ENCODE measurements around the gene ERI3. TPM values are rescaled to one million over a fixed set of nuclear protein-coding genes. Genes with fewer than 3 reads are reported as not detected.
A peak's percentile ranks its signal among the peaks of the same experiment; 100 is the strongest.

ERI3 gene
- total RNA-seq, 1 experiment from 2014 or later, result 74.7 TPM

DNA sequence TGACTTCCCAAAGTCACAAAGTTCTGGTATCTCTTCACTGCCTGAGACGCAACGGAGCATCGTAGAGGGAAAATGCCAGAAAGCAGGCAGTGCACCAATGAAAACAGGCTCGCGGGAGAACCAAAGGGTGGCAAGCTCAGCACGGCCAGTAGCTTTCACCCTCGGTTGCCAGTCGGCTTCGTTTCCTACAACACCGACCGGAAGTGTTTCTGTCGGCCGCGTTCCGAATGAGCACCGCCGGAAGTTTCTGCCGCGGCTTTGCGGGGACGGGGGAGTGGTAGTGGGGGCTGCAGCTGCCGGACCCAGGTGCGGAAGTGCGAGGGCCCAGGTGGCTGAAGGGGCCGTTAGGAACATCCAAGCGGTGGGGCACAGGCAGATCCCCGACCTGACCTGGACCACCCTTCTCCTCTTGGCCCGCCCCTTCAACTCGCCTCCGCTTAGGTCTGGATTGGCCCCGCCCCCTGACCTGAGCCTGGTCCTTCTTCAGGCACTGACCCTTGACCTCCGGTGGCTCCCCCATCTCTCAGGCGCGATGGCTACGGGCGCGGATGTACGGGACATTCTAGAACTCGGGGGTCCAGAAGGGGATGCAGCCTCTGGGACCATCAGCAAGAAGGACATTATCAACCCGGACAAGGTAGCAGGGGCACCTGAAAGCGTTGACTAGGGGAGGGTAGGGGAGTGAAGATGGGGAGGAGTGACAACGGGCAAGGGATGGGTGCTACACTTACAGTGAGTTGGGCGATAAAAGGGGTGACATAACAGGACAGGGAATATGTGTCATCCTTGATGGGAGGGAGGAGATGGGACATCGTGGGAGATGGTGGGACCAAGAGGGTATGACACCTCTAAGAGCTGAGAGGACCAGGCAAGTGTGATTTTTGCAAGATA, 141.6 kb downstream of the ERI3 start, which contains the start of gene DMAP1 (continued):
- TF ChIP-seq, protein P1, sequence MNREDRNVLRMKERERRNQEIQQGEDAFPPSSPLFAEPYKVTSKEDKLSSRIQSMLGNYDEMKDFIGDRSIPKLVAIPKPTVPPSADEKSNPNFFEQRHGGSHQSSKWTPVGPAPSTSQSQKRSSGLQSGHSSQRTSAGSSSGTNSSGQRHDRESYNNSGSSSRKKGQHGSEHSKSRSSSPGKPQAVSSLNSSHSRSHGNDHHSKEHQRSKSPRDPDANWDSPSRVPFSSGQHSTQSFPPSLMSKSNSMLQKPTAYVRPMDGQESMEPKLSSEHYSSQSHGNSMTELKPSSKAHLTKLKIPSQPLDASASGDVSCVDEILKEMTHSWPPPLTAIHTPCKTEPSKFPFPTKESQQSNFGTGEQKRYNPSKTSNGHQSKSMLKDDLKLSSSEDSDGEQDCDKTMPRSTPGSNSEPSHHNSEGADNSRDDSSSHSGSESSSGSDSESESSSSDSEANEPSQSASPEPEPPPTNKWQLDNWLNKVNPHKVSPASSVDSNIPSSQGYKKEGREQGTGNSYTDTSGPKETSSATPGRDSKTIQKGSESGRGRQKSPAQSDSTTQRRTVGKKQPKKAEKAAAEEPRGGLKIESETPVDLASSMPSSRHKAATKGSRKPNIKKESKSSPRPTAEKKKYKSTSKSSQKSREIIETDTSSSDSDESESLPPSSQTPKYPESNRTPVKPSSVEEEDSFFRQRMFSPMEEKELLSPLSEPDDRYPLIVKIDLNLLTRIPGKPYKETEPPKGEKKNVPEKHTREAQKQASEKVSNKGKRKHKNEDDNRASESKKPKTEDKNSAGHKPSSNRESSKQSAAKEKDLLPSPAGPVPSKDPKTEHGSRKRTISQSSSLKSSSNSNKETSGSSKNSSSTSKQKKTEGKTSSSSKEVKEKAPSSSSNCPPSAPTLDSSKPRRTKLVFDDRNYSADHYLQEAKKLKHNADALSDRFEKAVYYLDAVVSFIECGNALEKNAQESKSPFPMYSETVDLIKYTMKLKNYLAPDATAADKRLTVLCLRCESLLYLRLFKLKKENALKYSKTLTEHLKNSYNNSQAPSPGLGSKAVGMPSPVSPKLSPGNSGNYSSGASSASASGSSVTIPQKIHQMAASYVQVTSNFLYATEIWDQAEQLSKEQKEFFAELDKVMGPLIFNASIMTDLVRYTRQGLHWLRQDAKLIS (CRISPR knock-in tag; IDR thresholded peaks at IDR 0.05; ENCODE audit: borderline replicate concordance), result 0 out of 2 replicates have a peak, but pooled peaks have one; percentile 60
- TF ChIP-seq GABPB1 (CRISPR knock-in tag; IDR thresholded peaks at IDR 0.05) (peak; percentile 97), NFYB (CRISPR knock-in tag; conservative IDR thresholded peaks at IDR 0.05; ENCODE audit: low read depth) (0 out of 2 replicates have a peak, but pooled peaks have one; percentile 10), TEAD4 (CRISPR knock-in tag; IDR thresholded peaks at IDR 0.05) (no peak), PRRX2 (CRISPR knock-in tag; IDR thresholded peaks at IDR 0.05) (peak; percentile 46; the same call in 1 of the 2 replicates), SP1 (CRISPR knock-in tag; conservative IDR thresholded peaks at IDR 0.05) (peak; percentile 97), ELF4 (CRISPR knock-in tag; IDR thresholded peaks at IDR 0.05; ENCODE audit: low read depth) (no peak), OVOL2 (CRISPR knock-in tag; IDR thresholded peaks at IDR 0.05; ENCODE audit: borderline replicate concordance) (no peak), FOXK1 (CRISPR knock-in tag; IDR thresholded peaks at IDR 0.05) (peak; percentile 96), NR2C2 (CRISPR knock-in tag; IDR thresholded peaks at IDR 0.05) (peak; percentile 16; the same call in 1 of the 2 replicates), CBFB (CRISPR knock-in tag; IDR thresholded peaks at IDR 0.05; ENCODE audit: low read depth) (peak; percentile 80; the same call in 1 of the 2 replicates), SMAD4 (CRISPR knock-in tag; IDR thresholded peaks at IDR 0.05) (no peak), ZBTB21 (CRISPR knock-in tag; IDR thresholded peaks at IDR 0.05; ENCODE audit: borderline replicate concordance) (peak; percentile 76)
- TF ChIP-seq, protein P2, sequence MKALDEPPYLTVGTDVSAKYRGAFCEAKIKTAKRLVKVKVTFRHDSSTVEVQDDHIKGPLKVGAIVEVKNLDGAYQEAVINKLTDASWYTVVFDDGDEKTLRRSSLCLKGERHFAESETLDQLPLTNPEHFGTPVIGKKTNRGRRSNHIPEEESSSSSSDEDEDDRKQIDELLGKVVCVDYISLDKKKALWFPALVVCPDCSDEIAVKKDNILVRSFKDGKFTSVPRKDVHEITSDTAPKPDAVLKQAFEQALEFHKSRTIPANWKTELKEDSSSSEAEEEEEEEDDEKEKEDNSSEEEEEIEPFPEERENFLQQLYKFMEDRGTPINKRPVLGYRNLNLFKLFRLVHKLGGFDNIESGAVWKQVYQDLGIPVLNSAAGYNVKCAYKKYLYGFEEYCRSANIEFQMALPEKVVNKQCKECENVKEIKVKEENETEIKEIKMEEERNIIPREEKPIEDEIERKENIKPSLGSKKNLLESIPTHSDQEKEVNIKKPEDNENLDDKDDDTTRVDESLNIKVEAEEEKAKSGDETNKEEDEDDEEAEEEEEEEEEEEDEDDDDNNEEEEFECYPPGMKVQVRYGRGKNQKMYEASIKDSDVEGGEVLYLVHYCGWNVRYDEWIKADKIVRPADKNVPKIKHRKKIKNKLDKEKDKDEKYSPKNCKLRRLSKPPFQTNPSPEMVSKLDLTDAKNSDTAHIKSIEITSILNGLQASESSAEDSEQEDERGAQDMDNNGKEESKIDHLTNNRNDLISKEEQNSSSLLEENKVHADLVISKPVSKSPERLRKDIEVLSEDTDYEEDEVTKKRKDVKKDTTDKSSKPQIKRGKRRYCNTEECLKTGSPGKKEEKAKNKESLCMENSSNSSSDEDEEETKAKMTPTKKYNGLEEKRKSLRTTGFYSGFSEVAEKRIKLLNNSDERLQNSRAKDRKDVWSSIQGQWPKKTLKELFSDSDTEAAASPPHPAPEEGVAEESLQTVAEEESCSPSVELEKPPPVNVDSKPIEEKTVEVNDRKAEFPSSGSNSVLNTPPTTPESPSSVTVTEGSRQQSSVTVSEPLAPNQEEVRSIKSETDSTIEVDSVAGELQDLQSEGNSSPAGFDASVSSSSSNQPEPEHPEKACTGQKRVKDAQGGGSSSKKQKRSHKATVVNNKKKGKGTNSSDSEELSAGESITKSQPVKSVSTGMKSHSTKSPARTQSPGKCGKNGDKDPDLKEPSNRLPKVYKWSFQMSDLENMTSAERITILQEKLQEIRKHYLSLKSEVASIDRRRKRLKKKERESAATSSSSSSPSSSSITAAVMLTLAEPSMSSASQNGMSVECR (CRISPR knock-in tag; IDR thresholded peaks at IDR 0.05; ENCODE audit: borderline replicate concordance), result peak; percentile 19; the same call in 1 of the 2 replicates
- TF ChIP-seq, protein P3, sequence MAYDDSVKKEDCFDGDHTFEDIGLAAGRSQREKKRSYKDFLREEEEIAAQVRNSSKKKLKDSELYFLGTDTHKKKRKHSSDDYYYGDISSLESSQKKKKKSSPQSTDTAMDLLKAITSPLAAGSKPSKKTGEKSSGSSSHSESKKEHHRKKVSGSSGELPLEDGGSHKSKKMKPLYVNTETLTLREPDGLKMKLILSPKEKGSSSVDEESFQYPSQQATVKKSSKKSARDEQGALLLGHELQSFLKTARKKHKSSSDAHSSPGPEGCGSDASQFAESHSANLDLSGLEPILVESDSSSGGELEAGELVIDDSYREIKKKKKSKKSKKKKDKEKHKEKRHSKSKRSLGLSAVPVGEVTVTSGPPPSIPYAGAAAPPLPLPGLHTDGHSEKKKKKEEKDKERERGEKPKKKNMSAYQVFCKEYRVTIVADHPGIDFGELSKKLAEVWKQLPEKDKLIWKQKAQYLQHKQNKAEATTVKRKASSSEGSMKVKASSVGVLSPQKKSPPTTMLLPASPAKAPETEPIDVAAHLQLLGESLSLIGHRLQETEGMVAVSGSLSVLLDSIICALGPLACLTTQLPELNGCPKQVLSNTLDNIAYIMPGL (CRISPR knock-in tag; IDR thresholded peaks at IDR 0.05), result peak; percentile 89
- TF ChIP-seq, protein P4, sequence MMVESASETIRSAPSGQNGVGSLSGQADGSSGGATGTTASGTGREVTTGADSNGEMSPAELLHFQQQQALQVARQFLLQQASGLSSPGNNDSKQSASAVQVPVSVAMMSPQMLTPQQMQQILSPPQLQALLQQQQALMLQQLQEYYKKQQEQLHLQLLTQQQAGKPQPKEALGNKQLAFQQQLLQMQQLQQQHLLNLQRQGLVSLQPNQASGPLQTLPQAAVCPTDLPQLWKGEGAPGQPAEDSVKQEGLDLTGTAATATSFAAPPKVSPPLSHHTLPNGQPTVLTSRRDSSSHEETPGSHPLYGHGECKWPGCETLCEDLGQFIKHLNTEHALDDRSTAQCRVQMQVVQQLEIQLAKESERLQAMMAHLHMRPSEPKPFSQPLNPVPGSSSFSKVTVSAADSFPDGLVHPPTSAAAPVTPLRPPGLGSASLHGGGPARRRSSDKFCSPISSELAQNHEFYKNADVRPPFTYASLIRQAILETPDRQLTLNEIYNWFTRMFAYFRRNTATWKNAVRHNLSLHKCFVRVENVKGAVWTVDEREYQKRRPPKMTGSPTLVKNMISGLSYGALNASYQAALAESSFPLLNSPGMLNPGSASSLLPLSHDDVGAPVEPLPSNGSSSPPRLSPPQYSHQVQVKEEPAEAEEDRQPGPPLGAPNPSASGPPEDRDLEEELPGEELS (CRISPR knock-in tag; IDR thresholded peaks at IDR 0.05), result peak; percentile 75; the same call in 1 of the 2 replicates
- TF ChIP-seq, protein P5, sequence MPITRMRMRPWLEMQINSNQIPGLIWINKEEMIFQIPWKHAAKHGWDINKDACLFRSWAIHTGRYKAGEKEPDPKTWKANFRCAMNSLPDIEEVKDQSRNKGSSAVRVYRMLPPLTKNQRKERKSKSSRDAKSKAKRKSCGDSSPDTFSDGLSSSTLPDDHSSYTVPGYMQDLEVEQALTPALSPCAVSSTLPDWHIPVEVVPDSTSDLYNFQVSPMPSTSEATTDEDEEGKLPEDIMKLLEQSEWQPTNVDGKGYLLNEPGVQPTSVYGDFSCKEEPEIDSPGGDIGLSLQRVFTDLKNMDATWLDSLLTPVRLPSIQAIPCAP (CRISPR knock-in tag; IDR thresholded peaks at IDR 0.05), result peak; percentile 75
- TF ChIP-seq, protein P6, sequence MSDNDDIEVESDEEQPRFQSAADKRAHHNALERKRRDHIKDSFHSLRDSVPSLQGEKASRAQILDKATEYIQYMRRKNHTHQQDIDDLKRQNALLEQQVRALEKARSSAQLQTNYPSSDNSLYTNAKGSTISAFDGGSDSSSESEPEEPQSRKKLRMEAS (CRISPR knock-in tag; IDR thresholded peaks at IDR 0.05), result peak; percentile 51
- TF ChIP-seq, protein P7, sequence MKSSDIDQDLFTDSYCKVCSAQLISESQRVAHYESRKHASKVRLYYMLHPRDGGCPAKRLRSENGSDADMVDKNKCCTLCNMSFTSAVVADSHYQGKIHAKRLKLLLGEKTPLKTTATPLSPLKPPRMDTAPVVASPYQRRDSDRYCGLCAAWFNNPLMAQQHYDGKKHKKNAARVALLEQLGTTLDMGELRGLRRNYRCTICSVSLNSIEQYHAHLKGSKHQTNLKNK (CRISPR knock-in tag; IDR thresholded peaks at IDR 0.05), result peak; percentile 46; the same call in 1 of the 2 replicates

Measured in WTC11 (cell line).